K562 (cell line): ENCODE measurements around the gene TMEM156. TPM values are rescaled to one million over a fixed set of nuclear protein-coding genes. Genes with fewer than 3 reads are reported as not detected.

ENCODE experiments used
- ATAC-seq: fragments of 200-7000 bp; cut with Tn5 transposase; 3 replicates; pipeline ENCODE4 v1.9.1; 2020; ENCODE audit warnings: moderate library complexity
- BruUV-seq: library from RNA; stranded (reverse); fragments of 400-500 nt; replicated peaks from 2 replicates; lab custom pipeline; 2021; lab: Mats Ljungman, UMichigan
- CTCF ChIA-PET: fragments of 300-600 bp; formaldehyde crosslinking; extraction: SDS; loops from one replicate; lab custom pipeline; 2021; ENCODE audit warnings: low intra/inter-chr PET ratio; lab: Yijun Ruan, JAX
- POLR2A ChIA-PET: fragments of 300-600, 350-650 bp; sonication (Branson Sonifier 250); formaldehyde crosslinking; extraction: SDS; loops from one replicate; lab custom pipeline; 2021; ENCODE audit warnings: antibody characterized with exemption, inconsistent platforms; lab: Yijun Ruan, JAX
- DNase-seq, 4 experiments: peaks; one replicate each; pipeline versions ENCODE4 v3.0.0 to v3.0.0-alpha.2; 2011 to 2018; ENCODE audit warnings: low spot score in 3 of 4, mixed read lengths in 3 of 4; ENCODE audit errors: extremely low read depth in 1 of 4
- FAIRE-seq: peaks from 2 replicates; lab custom pipeline; 2011; peaks lifted over from hg19 to GRCh38; lab: Jason Lieb, UNC
- H2AFZ ChIP-seq: 2 replicates; pipeline ENCODE4 v1.6.0; 2011; ENCODE audit warnings: low read depth, low read length, control low read depth, inconsistent platforms
- H3K27ac ChIP-seq: fragments of 200-600 bp; 3 replicates; pipeline ENCODE4 v1.8.0; 2011; ENCODE audit warnings: low read depth, mild to moderate bottlenecking, control low read depth, inconsistent platforms, low read length, moderate library complexity, mixed read lengths; ENCODE audit errors: extremely low read depth
- H3K27me3 ChIP-seq, 2 experiments: fragments of 300-600 bp in 1 of 2; 2 replicates in 1 of 2; 3 replicates in 1 of 2; pipeline versions ENCODE4 v1.6.0 to v1.8.0; 2011; ENCODE audit warnings: inconsistent platforms in 2 of 2, low read length in 2 of 2, mild to moderate bottlenecking in 1 of 2, mixed read lengths in 1 of 2, moderate library complexity in 1 of 2; ENCODE audit not compliant: control insufficient read depth in 2 of 2, insufficient read depth in 2 of 2
- H3K36me3 ChIP-seq: fragments of 300-600 bp; 3 replicates; pipeline ENCODE4 v1.8.0; 2011; ENCODE audit warnings: mild to moderate bottlenecking, low read length, inconsistent platforms; ENCODE audit not compliant: control insufficient read depth, insufficient read depth
- H3K4me1 ChIP-seq, 2 experiments: fragments of 200-600 bp in 1 of 2; replicated peaks in 1 of 2; 2 replicates in 1 of 2; 3 replicates in 1 of 2; pipeline versions ENCODE4 v1.5.1 to v1.8.0; 2011; ENCODE audit warnings: inconsistent platforms in 2 of 2, low read length in 2 of 2, mild to moderate bottlenecking in 1 of 2, mixed read lengths in 1 of 2, moderate library complexity in 1 of 2; ENCODE audit not compliant: control insufficient read depth in 2 of 2, insufficient read depth in 2 of 2
- H3K4me2 ChIP-seq: 2 replicates; pipeline ENCODE4 v1.6.1; 2011; ENCODE audit warnings: low read length, control low read depth, inconsistent platforms, mixed read lengths; ENCODE audit not compliant: insufficient read depth
- H3K4me3 ChIP-seq: fragments of 200-600 bp; sonication (generic), shearing (Covaris generic); 2 replicates; pipeline ENCODE4 v1.5.1; 2016; ENCODE audit warnings: control low read depth, inconsistent platforms
- H3K79me2 ChIP-seq: fragments of 200-600 bp; 3 replicates; pipeline ENCODE4 v1.8.0; 2011; ENCODE audit warnings: low read length, inconsistent platforms; ENCODE audit not compliant: control insufficient read depth, insufficient read depth
- H3K9ac ChIP-seq, 2 experiments: 2 replicates each; pipeline versions ENCODE4 v1.6.0 to v1.6.1; 2011; ENCODE audit warnings: low read depth in 2 of 2, low read length in 2 of 2, control low read depth in 1 of 2, inconsistent platforms in 1 of 2, mild to moderate bottlenecking in 1 of 2, mixed read lengths in 1 of 2; ENCODE audit not compliant: insufficient read depth in 1 of 2
- H3K9me1 ChIP-seq: one replicate; pipeline ENCODE4 v1.6.0; 2011; ENCODE audit warnings: inconsistent platforms, mild to moderate bottlenecking, low read length, moderate library complexity; ENCODE audit not compliant: control insufficient read depth, insufficient read depth
- H3K9me3 ChIP-seq: replicated peaks from 2 replicates; pipeline ENCODE4 v1.5.1; 2011; ENCODE audit warnings: low read depth, low read length, inconsistent platforms; ENCODE audit not compliant: control insufficient read depth, insufficient read depth
- H4K20me1 ChIP-seq: replicated peaks from 2 replicates; pipeline ENCODE4 v1.6.1; 2011; ENCODE audit warnings: low read length, inconsistent platforms, mixed read lengths; ENCODE audit not compliant: control insufficient read depth, insufficient read depth
- DACH1 ChIP-seq: fragments of 450-650 bp; IDR thresholded peaks from 2 replicates; pipeline ENCODE4 v1.6.1; 2018; ENCODE audit not compliant: partially characterized antibody
- E2F1 ChIP-seq: sonication (generic); formaldehyde crosslinking; IDR thresholded peaks from 2 replicates; pipeline ENCODE4 v1.8.1; 2023; ENCODE audit warnings: mild to moderate bottlenecking, missing genetic modification reagents, moderate library complexity
- FOXA1 ChIP-seq: fragments of 450-650 bp; IDR thresholded peaks from 2 replicates; pipeline ENCODE4 v1.6.1; 2016; ENCODE audit warnings: mild to moderate bottlenecking, borderline replicate concordance
- MAFF ChIP-seq: IDR thresholded peaks from 2 replicates; pipeline ENCODE4 v1.6.1; 2012; ENCODE audit warnings: low read length, improper control_type of control experiment
- MAFK ChIP-seq: IDR thresholded peaks from 2 replicates; pipeline ENCODE4 v1.6.1; 2011; ENCODE audit warnings: low read length, improper control_type of control experiment
- MYBL2 ChIP-seq, 2 experiments: fragments of 450-650 bp in 1 of 2; sonication (generic) in 1 of 2; formaldehyde crosslinking in 1 of 2; IDR thresholded peaks; 2 replicates each; pipeline versions ENCODE4 v1.6.1 to v1.8.1; 2017 to 2022; ENCODE audit warnings: borderline replicate concordance in 1 of 2, inconsistent platforms in 1 of 2, low read depth in 1 of 2, mild to moderate bottlenecking in 1 of 2, missing genetic modification reagents in 1 of 2, moderate library complexity in 1 of 2
- NCOA2 ChIP-seq, 2 experiments: fragments of 450-650 bp; IDR thresholded peaks; 2 replicates each; pipeline ENCODE4 v1.6.1; 2018; ENCODE audit warnings: mild to moderate bottlenecking in 2 of 2, moderate library complexity in 1 of 2; ENCODE audit not compliant: partially characterized antibody in 2 of 2
- NFE2 ChIP-seq: IDR thresholded peaks from 2 replicates; pipeline ENCODE4 v1.6.1; 2014; ENCODE audit warnings: antibody characterized with exemption, low read depth
- PATZ1 ChIP-seq: fragments of 250-450 bp; sonication (Bioruptor Pico); IDR thresholded peaks from 2 replicates; pipeline ENCODE4 v1.5.0; 2020; ENCODE audit warnings: mild to moderate bottlenecking, borderline replicate concordance
- PURB ChIP-seq: sonication (generic); formaldehyde crosslinking; IDR thresholded peaks from 2 replicates; pipeline ENCODE4 v1.9.0; 2021; ENCODE audit warnings: low read depth, mild to moderate bottlenecking, missing genetic modification reagents
- SETDB1 ChIP-seq: IDR thresholded peaks from one replicate; pipeline ENCODE4 v1.6.1; 2012; ENCODE audit warnings: low read length, control low read depth, inconsistent platforms
- SMARCA5 ChIP-seq: fragments of 450-650 bp; IDR thresholded peaks from 2 replicates; pipeline ENCODE4 v1.6.1; 2016
- SMC3 ChIP-seq: conservative IDR thresholded peaks from 2 replicates; pipeline ENCODE4 v1.6.1; 2011; ENCODE audit warnings: low read depth, low read length, improper control_type of control experiment; ENCODE audit not compliant: insufficient read depth
- SUPT5H ChIP-seq: fragments of 450-650 bp; IDR thresholded peaks from 2 replicates; pipeline ENCODE4 v1.6.1; 2016
- U2AF2 ChIP-seq: fragments of 200-400 bp; formaldehyde crosslinking; optimal IDR thresholded peaks from 2 replicates; pipeline ENCODE3; 2017; ENCODE audit warnings: low read depth, mild to moderate bottlenecking, low read length
- XRCC5 ChIP-seq: fragments of 200-400 bp; formaldehyde crosslinking; IDR thresholded peaks from 2 replicates; pipeline ENCODE4 v1.6.1; 2017; ENCODE audit warnings: low read depth, mild to moderate bottlenecking, low read length
- ZBTB34 ChIP-seq: fragments of 250-450 bp; sonication (Bioruptor Pico); IDR thresholded peaks from 2 replicates; pipeline ENCODE4 v1.8.0; 2021; ENCODE audit warnings: mild to moderate bottlenecking, moderate library complexity
- ZKSCAN3 ChIP-seq: fragments of 250-450 bp; sonication (Bioruptor Pico); IDR thresholded peaks from 2 replicates; pipeline ENCODE4 v1.4.0; 2020
- ZNF316 ChIP-seq: fragments of 450-650 bp; IDR thresholded peaks from 2 replicates; pipeline ENCODE4 v1.6.1; 2016
- ZNF584 ChIP-seq: fragments of 200-800 bp; sonication (Bioruptor generic); IDR thresholded peaks from 2 replicates; pipeline ENCODE4 v1.6.1; 2016; ENCODE audit warnings: low read depth, mild to moderate bottlenecking, missing genetic modification characterization, missing compliant biosample characterization
- ZSCAN29 ChIP-seq: fragments of 450-650 bp; IDR thresholded peaks from 2 replicates; pipeline ENCODE4 v1.6.1; 2017
- WGBS: fragments of 100-300 bp; shearing (Covaris generic); methylation state at CpG from one replicate; pipeline ENCODE4 v1.1.6; 2016; ENCODE audit warnings: low coverage, mixed read lengths; ENCODE audit not compliant: insufficient coverage; ENCODE audit errors: missing lambda C conversion rate; 5-methylcytosine and 5-hydroxymethylcytosine counted together
- in situ Hi-C: fragments of 300-500 bp; cut with MboI; formaldehyde crosslinking; loops from 4 replicates; pipeline ENCODE4 v1.15.0; 2018; ENCODE audit warnings: inconsistent platforms, mixed read lengths
- intact Hi-C: fragments of 100-400 bp; cut with micrococcal nuclease; formaldehyde crosslinking; loops from 2 replicates; pipeline ENCODE4 v1.14.2; 2022
- polyA plus RNA-seq, 8 experiments: library from polyadenylated mRNA; depleted of rRNA in 4 of 8; stranded (reverse) in 5 of 8; unstranded in 3 of 8; fragments of >200 nt; fragmentation: Nextera tagmentation in 2 of 8; fragmentation: Illumina TruSeq in 1 of 8; extraction: Ambion mirVana in 2 of 8; extraction: Trizol in 1 of 8; gene quantifications; 2 replicates each; pipeline versions ENCODE4 v1.2.1 to v1.2.3, GENCODE V29; 2011 to 2014; ENCODE audit warnings: inconsistent platforms in 1 of 8, missing spikeins in 1 of 8
- total RNA-seq, 7 experiments: library from RNA; depleted of rRNA in 6 of 7; stranded (reverse); fragments of >200 nt in 6 of 7; fragmentation: Illumina TruSeq in 2 of 7; extraction: Trizol in 2 of 7; gene quantifications; 2 replicates each; pipeline versions ENCODE4 v1.2.1 to v1.2.3, GENCODE V29; 2011 to 2021; ENCODE audit warnings: low replicate concordance in 1 of 7

The TMEM156 gene
- total and polyA plus RNA-seq, 9 of the 15 experiments (the other 6 are each of a cell fraction or from before 2014, with no cell fraction given) = 3.5 to 9.6 (median 6.4) TPM

GRCh38 chr4:39054497-39054896 is 22.3 kb upstream of the TMEM156 start:
- CTCF ChIA-PET = no interaction called here
- POLR2A ChIA-PET = interaction anchor here (1.0 to 2.1 kb wide), 2 partner anchors 9 to 16 kb away, joined by 5 to 8 read pairs; no protein-coding TSS in a partner anchor
- H2AFZ ChIP-seq = peak overlapping the region; percentile 30; the same call in 1 of the 2 replicates
- H3K4me1 ChIP-seq = peaks cover 0 to 14% of the 10 kb centered on the region in 2 experiments; a peak in 3 of 5 replicates
- H4K20me1 ChIP-seq = no peaks in the 10 kb centered on the region
- ATAC-seq = peak; percentile 77
- DNase-seq = peak in 1 of 4 experiments; percentile 41
- no peaks in the 10 kb centered on the region for H3K36me3 ChIP-seq
- in situ Hi-C loops (no loop called here), intact Hi-C loops (no loop called here)
- H3K9me3 ChIP-seq = no peaks in the 10 kb centered on the region
- FAIRE-seq = peak; percentile 56
- H3K27ac ChIP-seq = peak overlapping the region; percentile 19; the same call in 1 of the 3 replicates
- 38% methylated on average over 3 of the region's 3 CpGs for WGBS
- peaks cover 2% of the 10 kb centered on the region; the same call in 1 of the 3 replicates for H3K79me2 ChIP-seq
- no peak overlapping the region for H3K4me3 ChIP-seq
- BruUV-seq = no TSS peak
- H3K9me1 ChIP-seq = no peaks in the 10 kb centered on the region
- no peak overlapping the region; the same call in 1 of the 2 replicates for H3K4me2 ChIP-seq
- H3K9ac ChIP-seq = no peak overlapping the region
- H3K27me3 ChIP-seq = no peaks in the 10 kb centered on the region
- TF ChIP-seq PATZ1 (CRISPR knock-in tag) (no peak), MYBL2 (IDR thresholded peaks at IDR 0.05; ENCODE audit: low read depth) (no peak), MYBL2 (CRISPR knock-in tag; IDR thresholded peaks at IDR 0.05; ENCODE audit: borderline replicate concordance) (no peak), ZBTB34 (CRISPR knock-in tag) (no peak), MAFF (peak; percentile 47; the same call in 1 of the 2 replicates), NFE2 (peak; percentile 85), SMC3 (no peak), ZNF316 (peak; percentile 66), FOXA1 (no peak), SUPT5H (no peak), NCOA2 (IDR thresholded peaks at IDR 0.05; ENCODE audit: partially characterized antibody in 2 of 2) (no peak), U2AF2 (no peak), SMARCA5 (no peak), ZKSCAN3 (CRISPR knock-in tag) (no peak), MAFK (peak; percentile 58), PURB (CRISPR knock-in tag) (no peak), SETDB1 (no peak), ZSCAN29 (no peak), E2F1 (CRISPR knock-in tag) (no peak), DACH1 (peak; percentile 25), XRCC5 (no peak), ZNF584 (no peak)
